Panc1 (cell line): ENCODE results near the gene GSG1.

Experiments
- POLR2AphosphoS5 ChIP-seq: IDR thresholded peaks from 2 replicates; pipeline ENCODE4 v1.6.1; 2012; ENCODE audit warnings: mild to moderate bottlenecking, low read depth, low read length, moderate library complexity
- TCF7L2 ChIP-seq: IDR thresholded peaks from 2 replicates; pipeline ENCODE4 v1.6.1; 2011; ENCODE audit warnings: mild to moderate bottlenecking, low read depth, low read length, inconsistent platforms
- TF ChIP-seq, protein P1 (sequence below): fragments of 450-650 bp; IDR thresholded peaks from 2 replicates; pipeline ENCODE4 v1.5.1; 2017; ENCODE audit warnings: mild to moderate bottlenecking
- TF ChIP-seq, protein P2 (sequence below), 2 experiments: IDR thresholded peaks; 2 replicates each; pipeline ENCODE4 v1.6.1; 2011 to 2012; ENCODE audit warnings: low read depth in 2 of 2, control low read depth in 1 of 2, low read length in 1 of 2, mild to moderate bottlenecking in 1 of 2, moderate library complexity in 1 of 2; ENCODE audit not compliant: insufficient read depth in 1 of 2

DNA sequence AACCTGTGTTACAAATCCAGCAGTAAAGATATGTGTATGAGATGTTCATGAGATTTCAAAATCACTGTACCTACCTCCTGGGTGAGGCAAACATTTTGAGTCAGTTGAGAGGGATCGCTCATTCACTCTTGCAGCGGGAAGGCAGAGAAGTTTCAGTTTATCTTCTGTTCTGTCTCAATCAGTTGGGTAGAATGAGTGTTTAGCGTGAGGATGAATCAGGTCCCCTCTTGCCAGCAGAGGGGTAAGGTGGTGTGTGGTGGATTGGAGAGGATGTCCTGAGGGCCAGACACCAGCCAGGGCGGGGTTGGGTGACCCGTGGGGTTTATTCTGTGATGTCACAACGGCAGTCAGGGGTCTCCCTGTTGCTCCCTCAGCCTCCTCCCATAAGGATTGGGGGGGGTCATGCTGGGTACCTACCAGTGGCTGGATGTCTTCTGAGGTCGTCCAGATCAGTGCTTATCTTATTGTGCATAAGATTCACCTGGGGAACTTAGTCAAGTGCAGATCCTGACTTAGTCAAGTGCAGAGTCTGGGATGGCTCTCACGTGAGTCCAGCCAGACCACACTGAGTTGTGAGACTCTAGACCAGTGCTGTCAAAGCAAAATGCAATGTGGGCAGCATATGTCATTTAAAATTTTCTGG is at the start of gene GSG1:
- TF ChIP-seq, protein P1, sequence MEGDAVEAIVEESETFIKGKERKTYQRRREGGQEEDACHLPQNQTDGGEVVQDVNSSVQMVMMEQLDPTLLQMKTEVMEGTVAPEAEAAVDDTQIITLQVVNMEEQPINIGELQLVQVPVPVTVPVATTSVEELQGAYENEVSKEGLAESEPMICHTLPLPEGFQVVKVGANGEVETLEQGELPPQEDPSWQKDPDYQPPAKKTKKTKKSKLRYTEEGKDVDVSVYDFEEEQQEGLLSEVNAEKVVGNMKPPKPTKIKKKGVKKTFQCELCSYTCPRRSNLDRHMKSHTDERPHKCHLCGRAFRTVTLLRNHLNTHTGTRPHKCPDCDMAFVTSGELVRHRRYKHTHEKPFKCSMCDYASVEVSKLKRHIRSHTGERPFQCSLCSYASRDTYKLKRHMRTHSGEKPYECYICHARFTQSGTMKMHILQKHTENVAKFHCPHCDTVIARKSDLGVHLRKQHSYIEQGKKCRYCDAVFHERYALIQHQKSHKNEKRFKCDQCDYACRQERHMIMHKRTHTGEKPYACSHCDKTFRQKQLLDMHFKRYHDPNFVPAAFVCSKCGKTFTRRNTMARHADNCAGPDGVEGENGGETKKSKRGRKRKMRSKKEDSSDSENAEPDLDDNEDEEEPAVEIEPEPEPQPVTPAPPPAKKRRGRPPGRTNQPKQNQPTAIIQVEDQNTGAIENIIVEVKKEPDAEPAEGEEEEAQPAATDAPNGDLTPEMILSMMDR = no peak
- TF ChIP-seq POLR2AphosphoS5 (no peak), TCF7L2 (no peak)
- TF ChIP-seq, protein P2, sequence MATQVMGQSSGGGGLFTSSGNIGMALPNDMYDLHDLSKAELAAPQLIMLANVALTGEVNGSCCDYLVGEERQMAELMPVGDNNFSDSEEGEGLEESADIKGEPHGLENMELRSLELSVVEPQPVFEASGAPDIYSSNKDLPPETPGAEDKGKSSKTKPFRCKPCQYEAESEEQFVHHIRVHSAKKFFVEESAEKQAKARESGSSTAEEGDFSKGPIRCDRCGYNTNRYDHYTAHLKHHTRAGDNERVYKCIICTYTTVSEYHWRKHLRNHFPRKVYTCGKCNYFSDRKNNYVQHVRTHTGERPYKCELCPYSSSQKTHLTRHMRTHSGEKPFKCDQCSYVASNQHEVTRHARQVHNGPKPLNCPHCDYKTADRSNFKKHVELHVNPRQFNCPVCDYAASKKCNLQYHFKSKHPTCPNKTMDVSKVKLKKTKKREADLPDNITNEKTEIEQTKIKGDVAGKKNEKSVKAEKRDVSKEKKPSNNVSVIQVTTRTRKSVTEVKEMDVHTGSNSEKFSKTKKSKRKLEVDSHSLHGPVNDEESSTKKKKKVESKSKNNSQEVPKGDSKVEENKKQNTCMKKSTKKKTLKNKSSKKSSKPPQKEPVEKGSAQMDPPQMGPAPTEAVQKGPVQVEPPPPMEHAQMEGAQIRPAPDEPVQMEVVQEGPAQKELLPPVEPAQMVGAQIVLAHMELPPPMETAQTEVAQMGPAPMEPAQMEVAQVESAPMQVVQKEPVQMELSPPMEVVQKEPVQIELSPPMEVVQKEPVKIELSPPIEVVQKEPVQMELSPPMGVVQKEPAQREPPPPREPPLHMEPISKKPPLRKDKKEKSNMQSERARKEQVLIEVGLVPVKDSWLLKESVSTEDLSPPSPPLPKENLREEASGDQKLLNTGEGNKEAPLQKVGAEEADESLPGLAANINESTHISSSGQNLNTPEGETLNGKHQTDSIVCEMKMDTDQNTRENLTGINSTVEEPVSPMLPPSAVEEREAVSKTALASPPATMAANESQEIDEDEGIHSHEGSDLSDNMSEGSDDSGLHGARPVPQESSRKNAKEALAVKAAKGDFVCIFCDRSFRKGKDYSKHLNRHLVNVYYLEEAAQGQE (IDR thresholded peaks at IDR 0.05; ENCODE audit: insufficient read depth in 1 of 2, low read depth in 2 of 2, low read length in 1 of 2) = no peak
